GM19238 (cell line): ENCODE data around the gene OR10A5.
"Not testable (repeated sequence)": the region's sequence is repeated elsewhere in the genome, so short reads cannot be mapped to it uniquely, and the experiment has no call there.

Experiments
- DNase-seq: peaks from one replicate; pipeline ENCODE4 v3.0.0; 2011; ENCODE audit warnings: low spot score; ENCODE audit not compliant: insufficient read length

The OR10A5 gene

GRCh38 chr11:6845383-6845782 lies at the start of gene OR10A5:
Gene OR10A5 (plus strand): TSS chr11:6845683. CDS start chr11:6845683, 0 bp downstream.
- DNase-seq = no peak

- no peak for DNase-seq
These were observed 46.1 kb upstream of the OR10A5 start, which contains the start of gene OR6A2 for GRCh38 chr11:6799402-6799801. Gene OR6A2 (minus strand): TSS chr11:6799689. CDS start chr11:6795708, 3,981 bp downstream.

GRCh38 chr11:6801075-6801474 lies 44.4 kb upstream of the OR10A5 start:
- DNase-seq = not testable (repeated sequence)

- peak; percentile 35 for DNase-seq
These were observed 33.0 kb upstream of the OR10A5 start for GRCh38 chr11:6812390-6813005.

GRCh38 chr11:6813656-6814055 lies 31.8 kb upstream of the OR10A5 start:
- DNase-seq = no peak

GRCh38 chr11:6817694-6818093 lies 27.8 kb upstream of the OR10A5 start:
- DNase-seq = no peak

- no peak for DNase-seq
These were observed 26.5 kb upstream of the OR10A5 start for GRCh38 chr11:6818967-6819366.

- DNase-seq = no peak
These were observed 21.2 kb upstream of the OR10A5 start for GRCh38 chr11:6824136-6824823.

GRCh38 chr11:6825231-6825744 lies 20.2 kb upstream of the OR10A5 start:
- DNase-seq = no peak

- DNase-seq = no peak
These were observed 17.4 kb upstream of the OR10A5 start for GRCh38 chr11:6828103-6828502.

GRCh38 chr11:6833356-6833755 lies 12.1 kb upstream of the OR10A5 start:
- no peak for DNase-seq

- DNase-seq = no peak
These were observed 11.5 kb upstream of the OR10A5 start for GRCh38 chr11:6834021-6834420.

- DNase-seq = no peak
These were observed 3.8 kb upstream of the OR10A5 start for GRCh38 chr11:6841694-6842093.

- DNase-seq = no peak
These were observed 1.8 kb upstream of the OR10A5 start for GRCh38 chr11:6843670-6844069.

GRCh38 chr11:6844356-6844755 lies 1.1 kb upstream of the OR10A5 start:
- DNase-seq = no peak

GRCh38 chr11:6850526-6850925 lies 5.0 kb downstream of the OR10A5 start:
- no peak for DNase-seq

GRCh38 chr11:6854801-6855200 lies 9.3 kb downstream of the OR10A5 start:
- not testable (repeated sequence) for DNase-seq

GRCh38 chr11:6855971-6856541 lies 10.6 kb downstream of the OR10A5 start:
- no peak for DNase-seq

- no peak for DNase-seq
These were observed 11.4 kb downstream of the OR10A5 start for GRCh38 chr11:6856871-6857270.

- DNase-seq = no peak
These were observed 17.5 kb downstream of the OR10A5 start, which contains the start of gene OR10A2 for GRCh38 chr11:6862961-6863360. Gene OR10A2 (plus strand): TSS chr11:6863057. CDS start chr11:6869755, 6,698 bp downstream.

GRCh38 chr11:6864438-6864837 lies 19.0 kb downstream of the OR10A5 start:
- no peak for DNase-seq

GRCh38 chr11:6871278-6871677 lies 25.8 kb downstream of the OR10A5 start:
- DNase-seq = no peak
